ENCODE measurements around the gene RETN. TPM values are rescaled to one million over a fixed set of nuclear protein-coding genes. Genes with fewer than 3 reads are reported as not detected.

The RETN gene
- total RNA-seq, 3 donors from 2014 or later (not counting 1 experiment from before 2014, with no cell fraction given), result 3.8 TPM; not detected in 2

DNA sequence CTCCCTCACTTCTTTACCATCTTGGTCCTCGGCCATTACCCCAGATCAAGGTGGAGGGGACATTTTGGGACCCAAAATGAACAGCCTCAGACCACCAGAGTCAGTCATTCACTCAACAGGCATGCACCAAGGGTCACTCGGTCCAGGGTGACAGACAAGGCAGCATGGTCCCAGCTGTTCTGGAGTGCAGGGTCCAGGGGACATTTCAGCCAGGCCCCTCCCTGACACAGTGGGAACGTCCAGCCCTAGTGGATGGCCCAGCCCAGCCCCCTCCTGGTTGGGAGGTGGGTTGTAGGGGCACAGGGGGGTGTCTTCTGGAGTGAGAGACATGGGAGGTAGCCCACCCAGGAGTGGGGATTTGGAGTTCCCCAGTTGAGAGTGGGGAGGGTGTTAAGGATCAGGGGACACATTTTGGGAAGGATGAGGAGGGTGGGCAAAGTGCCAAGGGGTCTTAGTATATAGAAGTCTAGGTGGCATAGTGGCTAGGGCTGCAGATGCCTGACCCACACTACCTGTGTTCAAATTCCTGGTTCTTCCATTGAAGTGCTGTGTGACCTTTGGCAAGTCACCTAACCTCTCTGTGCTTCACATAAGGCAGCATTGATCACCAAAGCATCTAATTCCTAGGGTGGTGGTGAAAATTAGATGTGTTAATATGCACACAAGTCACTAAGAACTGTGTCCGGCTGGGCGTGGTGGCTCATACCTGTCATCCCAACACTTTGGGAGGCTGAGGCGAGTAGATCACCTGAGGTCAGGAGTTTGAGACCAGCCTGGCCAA, 35.6 kb downstream of the RETN start:
- Histone ChIP-seq H3K27ac (ENCODE audit: low read length) (peak overlapping the region; percentile 47), H3K9me3 (ENCODE audit: control insufficient read depth, insufficient read depth, low read length) (no peaks in the 10 kb centered on the region), H3K4me1 (ENCODE audit: control insufficient read depth, insufficient read depth, low read length) (peaks cover 63% of the 10 kb centered on the region), H3K36me3 (ENCODE audit: control insufficient read depth, insufficient read depth, low read length) (no peaks in the 10 kb centered on the region), H3K27me3 (ENCODE audit: control insufficient read depth, insufficient read depth, low read length) (no peaks in the 10 kb centered on the region), H3K4me3 (ENCODE audit: low read length) (no peak overlapping the region)
- intact Hi-C loops (cut with micrococcal nuclease), result no loop called here
- ATAC-seq (no peak), DNase-seq (no peak)
- Mint-ChIP-seq H3K27me3 (ENCODE audit: low read depth in 2 of 2) (peaks cover 8 to 12% of the 10 kb centered on the region in 2 donors), H3K4me3 (no peak overlapping the region), H3K36me3 (no peaks in the 10 kb centered on the region), H3K4me1 (peaks cover 16 to 18% of the 10 kb centered on the region in 2 donors), H3K9me3 (no peaks in the 10 kb centered on the region), H3K27ac (no peak overlapping the region)
- TF ChIP-seq, protein P1, sequence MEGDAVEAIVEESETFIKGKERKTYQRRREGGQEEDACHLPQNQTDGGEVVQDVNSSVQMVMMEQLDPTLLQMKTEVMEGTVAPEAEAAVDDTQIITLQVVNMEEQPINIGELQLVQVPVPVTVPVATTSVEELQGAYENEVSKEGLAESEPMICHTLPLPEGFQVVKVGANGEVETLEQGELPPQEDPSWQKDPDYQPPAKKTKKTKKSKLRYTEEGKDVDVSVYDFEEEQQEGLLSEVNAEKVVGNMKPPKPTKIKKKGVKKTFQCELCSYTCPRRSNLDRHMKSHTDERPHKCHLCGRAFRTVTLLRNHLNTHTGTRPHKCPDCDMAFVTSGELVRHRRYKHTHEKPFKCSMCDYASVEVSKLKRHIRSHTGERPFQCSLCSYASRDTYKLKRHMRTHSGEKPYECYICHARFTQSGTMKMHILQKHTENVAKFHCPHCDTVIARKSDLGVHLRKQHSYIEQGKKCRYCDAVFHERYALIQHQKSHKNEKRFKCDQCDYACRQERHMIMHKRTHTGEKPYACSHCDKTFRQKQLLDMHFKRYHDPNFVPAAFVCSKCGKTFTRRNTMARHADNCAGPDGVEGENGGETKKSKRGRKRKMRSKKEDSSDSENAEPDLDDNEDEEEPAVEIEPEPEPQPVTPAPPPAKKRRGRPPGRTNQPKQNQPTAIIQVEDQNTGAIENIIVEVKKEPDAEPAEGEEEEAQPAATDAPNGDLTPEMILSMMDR (IDR thresholded peaks at IDR 0.05), result no peak
- WGBS (ENCODE audit: insufficient coverage), result 93% methylated on average over 6 of the region's 6 CpGs

DNA sequence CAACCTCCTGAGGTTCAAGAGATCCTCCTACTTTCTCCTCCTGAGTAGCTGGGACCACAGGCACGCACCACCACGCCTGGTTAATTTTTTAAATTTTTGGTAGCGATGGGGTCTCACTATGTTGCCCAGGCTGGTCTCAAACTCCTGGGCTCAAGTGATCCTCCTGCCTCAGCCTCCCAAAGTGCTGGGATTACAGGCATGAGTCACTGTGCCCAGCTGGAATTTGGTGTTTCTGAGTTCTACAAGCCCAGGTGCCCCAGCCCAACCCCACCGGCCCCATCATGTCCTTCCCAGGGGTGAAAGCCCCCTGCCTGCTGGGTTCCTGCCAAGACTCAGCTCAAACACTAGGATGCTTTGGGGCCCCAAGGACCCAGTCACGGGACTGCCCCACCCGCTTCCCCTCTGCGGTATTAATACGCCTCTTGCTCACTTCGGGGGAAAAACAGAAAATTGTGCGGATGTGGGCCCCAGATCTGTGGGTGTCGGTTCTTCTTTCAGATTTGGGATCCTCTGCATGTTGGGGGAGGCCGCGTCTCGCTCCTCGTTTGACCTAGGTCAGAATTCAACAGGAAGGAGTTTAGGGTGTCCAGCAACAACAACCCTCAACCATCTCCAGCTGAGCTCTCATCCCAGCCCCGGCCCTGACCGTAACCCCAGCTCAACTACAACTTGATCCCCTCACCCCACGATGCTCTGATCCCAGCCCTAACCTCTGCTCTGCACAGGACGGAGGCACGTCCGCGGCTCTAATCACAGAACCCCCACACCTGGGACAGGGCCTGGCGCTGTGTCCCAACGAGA, 36.7 kb downstream of the RETN start:
- peak; percentile 80 to 91 (median 82) for ATAC-seq
- H3K4me1 ChIP-seq (ENCODE audit: control insufficient read depth, insufficient read depth, low read length), result peaks cover 67% of the 10 kb centered on the region
- Mint-ChIP-seq H3K36me3 (no peaks in the 10 kb centered on the region), H3K27ac (peak overlapping the region in 1 of 2 donors; percentile 65), H3K4me1 (peaks cover 16 to 18% of the 10 kb centered on the region in 2 donors), H3K9me3 (no peaks in the 10 kb centered on the region), H3K27me3 (ENCODE audit: low read depth in 2 of 2) (peaks cover 0 to 5% of the 10 kb centered on the region in 2 donors), H3K4me3 (peak overlapping the region; percentile 72)
- no peaks in the 10 kb centered on the region for H3K9me3 ChIP-seq (ENCODE audit: control insufficient read depth, insufficient read depth, low read length)
- no peaks in the 10 kb centered on the region for H3K36me3 ChIP-seq (ENCODE audit: control insufficient read depth, insufficient read depth, low read length)
- 15% methylated on average over 22 of the region's 24 CpGs for WGBS (ENCODE audit: insufficient coverage)
- intact Hi-C loops (cut with micrococcal nuclease), result no loop called here
- peak overlapping the region; percentile 79 for H3K27ac ChIP-seq (ENCODE audit: low read length)
- TF ChIP-seq, protein P1 (IDR thresholded peaks at IDR 0.05), result no peak
- DNase-seq, result peak; percentile 35 to 91
- no peak overlapping the region for H3K4me3 ChIP-seq (ENCODE audit: low read length)
- H3K27me3 ChIP-seq (ENCODE audit: control insufficient read depth, insufficient read depth, low read length), result no peaks in the 10 kb centered on the region

DNA sequence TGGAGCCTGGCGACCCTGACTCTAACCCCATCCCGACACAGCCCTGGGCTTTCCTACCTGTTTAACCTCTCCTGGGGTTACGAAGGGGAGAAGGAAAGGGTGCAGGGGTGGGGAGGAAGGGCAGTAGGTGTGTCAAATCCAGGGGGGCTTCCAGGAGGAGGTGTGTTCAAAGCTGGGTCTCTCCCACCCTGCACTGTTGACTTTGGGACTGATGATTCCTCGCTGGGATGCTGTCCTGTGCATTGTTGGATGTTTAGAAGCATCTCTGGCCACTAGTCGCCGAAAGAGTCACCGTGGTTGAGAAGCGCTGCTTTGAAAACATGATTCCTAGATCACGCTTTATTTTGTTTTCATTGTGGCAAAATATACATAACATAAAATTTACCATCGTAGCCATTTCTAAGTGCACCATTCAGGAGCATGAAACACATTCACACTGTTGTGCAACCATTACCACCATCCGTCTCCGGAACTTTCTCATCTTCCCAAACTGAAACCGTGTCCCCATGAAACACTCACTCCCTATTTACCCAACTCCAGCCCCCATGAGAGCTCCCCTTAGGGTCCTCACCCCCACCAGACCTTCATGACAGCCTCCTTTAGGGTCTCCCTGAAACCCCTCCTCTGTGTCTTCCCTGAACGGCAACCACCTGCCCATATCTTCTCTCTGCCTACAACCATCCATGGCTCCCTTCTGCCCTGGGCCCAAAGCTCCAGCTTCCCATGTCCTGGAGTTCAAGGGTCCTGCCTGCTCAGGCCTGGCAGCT, 37.5 kb downstream of the RETN start:
- Mint-ChIP-seq H3K27me3 (ENCODE audit: low read depth in 2 of 2) (peaks cover 0 to 5% of the 10 kb centered on the region in 2 donors), H3K4me3 (peak overlapping the region; percentile 72), H3K36me3 (no peaks in the 10 kb centered on the region), H3K4me1 (peaks cover 16 to 18% of the 10 kb centered on the region in 2 donors), H3K9me3 (no peaks in the 10 kb centered on the region), H3K27ac (peak overlapping the region in 1 of 2 donors; percentile 65)
- Histone ChIP-seq H3K9me3 (ENCODE audit: control insufficient read depth, insufficient read depth, low read length) (no peaks in the 10 kb centered on the region), H3K36me3 (ENCODE audit: control insufficient read depth, insufficient read depth, low read length) (no peaks in the 10 kb centered on the region), H3K27ac (ENCODE audit: low read length) (peak overlapping the region; percentile 79), H3K27me3 (ENCODE audit: control insufficient read depth, insufficient read depth, low read length) (no peaks in the 10 kb centered on the region), H3K4me1 (ENCODE audit: control insufficient read depth, insufficient read depth, low read length) (peaks cover 62% of the 10 kb centered on the region), H3K4me3 (ENCODE audit: low read length) (no peak overlapping the region)
- TF ChIP-seq, protein P1 (IDR thresholded peaks at IDR 0.05), result no peak
- ATAC-seq (no peak), DNase-seq (no peak)
- WGBS (ENCODE audit: insufficient coverage), result 86% methylated on average over 12 of the region's 14 CpGs
- intact Hi-C loops (cut with micrococcal nuclease), result no loop called here
